SH-SY5Y (cell line): ENCODE data around the gene F2RL1.

Source experiments
- GATA2 ChIP-seq: IDR thresholded peaks from 2 replicates; pipeline ENCODE4 v1.6.1; 2011; ENCODE audit warnings: mild to moderate bottlenecking, low read depth, low read length
- GATA3 ChIP-seq: IDR thresholded peaks from 2 replicates; pipeline ENCODE4 v1.6.1; 2011; ENCODE audit warnings: low read depth, mild to moderate bottlenecking, low read length, moderate library complexity

- TF ChIP-seq GATA2 = no peak
- TF ChIP-seq GATA3 = no peak
Measured at GRCh38 chr5:76863001-76863400, 44.2 kb downstream of the F2RL1 start.
